Effector CD8-positive, alpha-beta T cell (primary cell): ENCODE data around the gene SULT1A1.
"Not testable (repeated sequence)": the region's sequence is repeated elsewhere in the genome, so short reads cannot be mapped to it uniquely, and the experiment has no call there.

Experiments
- DNase-seq: peaks from one replicate; lab custom pipeline; 2025; lab: John Stamatoyannopoulos, UW

Gene SULT1A1

GRCh38 chr16:28608867-28609596 is 812 bp downstream of the SULT1A1 start:
- DNase-seq = not testable (repeated sequence)

GRCh38 chr16:28608496-28608808 is 1.4 kb downstream of the SULT1A1 start:
- DNase-seq = not testable (repeated sequence)

- DNase-seq = not testable (repeated sequence)
These were observed 2.0 kb downstream of the SULT1A1 start for GRCh38 chr16:28607681-28608495.

DNA sequence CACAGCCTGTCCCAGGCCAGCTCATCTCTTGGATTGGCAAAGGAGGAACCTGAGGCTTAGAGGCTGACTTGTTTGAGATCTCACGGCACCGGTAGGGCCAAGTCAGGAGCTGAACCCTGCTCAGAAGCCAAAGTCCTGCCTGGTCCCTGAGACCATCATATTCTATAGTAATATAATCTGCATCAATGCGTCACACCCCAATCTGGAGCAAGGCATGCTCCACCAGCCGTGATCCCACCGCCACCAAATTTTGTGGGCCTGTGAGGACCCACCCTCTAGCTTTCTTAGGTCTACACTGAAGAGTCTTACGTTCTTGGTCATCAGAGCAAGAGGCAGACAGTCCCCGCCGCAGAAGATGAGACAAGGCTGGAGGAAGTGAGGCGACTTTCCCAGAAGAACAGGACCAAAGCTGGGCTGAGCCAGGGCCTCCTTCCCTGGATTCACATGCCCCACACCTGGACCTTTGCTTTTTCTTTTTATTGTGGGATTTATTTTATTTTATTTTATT is 2.7 kb downstream of the SULT1A1 start:
- no peak for DNase-seq

- no peak for DNase-seq
These were observed 3.3 kb downstream of the SULT1A1 start for GRCh38 chr16:28606291-28607115.

- no peak for DNase-seq
These were observed 5.7 kb downstream of the SULT1A1 start for GRCh38 chr16:28604186-28604565.

DNA sequence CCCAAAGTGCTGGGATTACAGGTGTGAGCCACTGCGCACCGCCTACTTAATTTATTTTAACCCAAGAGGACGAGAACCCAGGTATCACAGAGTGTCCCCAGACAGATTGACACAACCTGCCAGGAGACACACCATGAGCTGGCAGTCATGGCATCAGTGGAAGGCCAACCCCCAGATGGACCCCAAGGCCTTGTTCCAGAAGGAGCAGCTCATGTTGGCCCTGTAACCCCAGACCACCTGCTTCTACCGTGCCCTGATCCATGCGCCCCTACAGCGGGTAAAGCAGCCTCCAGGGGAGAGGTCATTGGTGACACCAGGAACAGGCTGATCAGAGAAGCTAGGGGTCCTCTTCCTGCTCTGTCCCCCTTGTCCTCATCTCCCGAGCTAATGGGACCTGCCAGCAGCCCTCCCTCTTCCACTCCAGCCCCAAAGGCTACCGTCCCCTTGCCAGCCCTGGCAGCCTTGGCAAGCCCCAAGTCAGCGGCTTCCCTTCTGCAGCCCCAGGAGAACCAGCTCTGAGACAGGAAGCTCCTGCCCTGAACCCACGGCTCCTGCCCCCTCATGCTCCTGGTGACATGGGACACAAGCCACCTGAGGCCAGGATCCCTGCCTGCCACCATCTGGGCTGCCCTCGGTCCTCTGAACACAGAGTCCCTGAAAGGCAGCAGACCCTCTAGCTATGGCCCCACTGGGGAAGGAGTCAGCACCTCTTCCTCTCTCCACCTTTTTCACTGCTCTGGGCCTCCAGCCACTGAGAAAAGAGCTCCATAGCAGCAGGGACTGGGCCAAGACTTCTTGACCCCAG is 6.3 kb downstream of the SULT1A1 start:
- no peak for DNase-seq

GRCh38 chr16:28602529-28602928 is 7.3 kb downstream of the SULT1A1 start:
- no peak for DNase-seq

DNA sequence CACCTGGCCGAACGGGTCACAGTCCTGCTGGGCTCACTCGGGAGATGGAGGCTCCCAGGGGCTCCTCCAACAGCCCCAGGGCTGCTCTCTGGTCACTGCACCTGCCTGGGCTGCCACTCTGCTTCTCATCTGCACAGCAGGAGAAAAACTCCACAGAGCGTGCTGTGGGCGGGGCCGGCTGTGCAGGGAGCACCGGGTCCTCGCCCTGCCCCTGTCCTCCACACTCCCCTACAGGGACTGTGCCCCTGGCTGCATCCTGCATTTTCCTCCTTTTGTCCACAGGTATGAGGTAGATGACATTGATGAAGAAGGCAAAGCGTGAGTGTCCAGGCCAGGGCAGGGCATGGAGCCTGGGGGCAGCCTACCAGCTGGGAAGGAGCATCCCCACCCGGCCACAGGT is 7.8 kb downstream of the SULT1A1 start:
- not testable (repeated sequence) for DNase-seq

DNA sequence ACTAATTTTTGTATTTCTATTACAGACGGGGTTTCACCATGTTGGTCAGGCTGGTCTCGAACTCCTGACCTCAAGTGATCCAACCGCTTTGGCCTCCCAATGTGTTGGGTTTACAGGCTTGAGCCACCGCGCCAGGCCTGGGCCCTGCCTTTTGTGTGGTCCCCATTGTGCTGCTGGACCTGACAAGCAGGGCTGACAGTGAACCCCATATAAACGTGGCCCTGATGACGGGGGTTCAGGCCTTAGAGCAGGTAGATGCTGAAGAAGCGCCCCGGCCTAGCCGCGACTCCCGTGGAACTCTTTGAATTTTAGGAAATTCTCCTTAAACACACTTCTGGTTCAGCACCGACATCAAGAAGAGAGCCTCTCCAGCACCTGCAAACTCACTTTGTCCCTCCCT is 8.3 kb downstream of the SULT1A1 start:
- DNase-seq = not testable (repeated sequence)

GRCh38 chr16:28600965-28601364 is 8.9 kb downstream of the SULT1A1 start:
- not testable (repeated sequence) for DNase-seq

DNA sequence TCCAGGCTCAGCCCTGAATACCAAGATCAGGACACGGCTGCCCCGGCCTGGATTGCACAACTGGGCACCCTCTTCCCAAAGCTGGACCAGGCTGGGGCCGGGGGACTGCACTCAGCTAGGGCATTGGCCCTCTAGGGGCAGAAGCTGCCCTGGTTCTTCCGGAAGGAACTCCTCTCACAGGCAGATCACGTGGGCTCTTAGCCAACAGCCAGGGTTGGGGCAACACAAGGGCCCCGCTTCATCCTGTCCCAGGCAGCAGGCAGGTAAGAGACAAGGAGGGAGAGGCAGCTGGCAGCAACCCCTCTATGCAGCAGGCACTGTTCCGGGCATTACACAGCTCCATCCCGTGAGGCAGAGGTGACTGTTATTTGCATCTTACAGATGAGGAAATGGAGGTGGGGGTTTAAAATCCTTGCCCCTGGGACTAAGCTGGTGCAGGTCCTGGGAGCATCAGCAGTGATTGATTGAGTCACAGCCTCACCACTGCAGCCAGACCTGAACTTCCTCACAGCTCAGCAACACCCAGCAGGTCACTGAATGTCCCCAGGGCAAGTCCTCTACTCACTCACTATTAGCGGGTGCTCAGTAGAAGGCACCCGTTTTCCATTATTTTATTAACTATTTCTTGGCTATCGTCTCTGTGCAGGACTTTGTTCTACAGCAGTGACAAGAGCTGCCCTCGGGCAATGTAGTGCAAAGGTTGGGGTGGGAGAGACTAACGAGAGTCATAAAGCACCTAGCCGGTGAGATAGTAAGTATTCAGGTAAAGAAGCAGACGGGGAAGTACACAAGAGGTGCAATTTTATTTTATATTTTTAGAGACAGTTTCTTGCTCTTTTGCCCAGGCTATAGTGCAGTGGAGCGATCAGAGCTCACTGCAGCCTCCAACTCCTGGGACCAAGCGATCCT is 10.2 kb downstream of the SULT1A1 start:
- DNase-seq = not testable (repeated sequence)

GRCh38 chr16:28597692-28598261 is 12.1 kb downstream of the SULT1A1 start:
- DNase-seq = no peak

DNA sequence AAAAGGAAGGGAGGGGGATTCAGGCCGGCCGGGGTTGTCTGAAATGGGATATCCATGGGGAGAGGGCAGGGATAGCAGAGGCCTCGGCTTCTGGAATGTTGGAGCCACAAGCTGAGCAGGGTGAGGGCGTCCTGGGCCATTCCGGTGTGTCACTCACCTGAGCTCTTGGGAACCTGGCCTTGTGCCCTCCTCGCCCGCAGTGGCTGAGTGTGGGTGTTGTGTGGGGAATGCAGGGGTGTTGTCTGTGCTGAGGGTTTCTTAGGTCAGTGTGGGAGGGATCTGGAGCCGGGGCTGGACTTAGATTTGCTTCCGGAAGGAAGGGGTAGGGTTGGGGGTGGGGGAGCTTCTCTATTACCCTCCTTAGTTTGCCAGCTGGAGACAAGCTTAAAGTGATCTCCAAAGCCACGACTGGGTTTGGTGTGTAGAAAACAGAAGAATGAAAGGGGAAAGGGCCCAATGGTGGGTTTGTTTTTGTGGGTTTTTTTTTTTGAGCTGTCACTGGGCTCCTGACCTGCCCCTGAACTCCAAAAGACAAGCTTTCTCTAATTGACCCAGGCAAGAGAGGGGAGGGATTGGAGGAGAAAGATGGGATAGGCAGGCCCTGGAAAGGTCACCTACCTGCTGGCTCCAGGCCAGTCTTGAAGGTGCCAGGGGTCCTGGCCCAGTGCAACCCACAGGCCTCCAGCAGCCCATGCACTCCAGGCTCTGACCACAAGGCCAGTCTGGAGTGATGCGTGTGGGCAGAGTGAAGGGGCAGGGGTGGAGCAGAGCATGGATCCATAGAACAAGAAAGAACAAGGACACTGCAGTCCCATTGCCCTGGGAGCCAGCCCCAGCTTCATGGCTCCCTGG is 12.8 kb downstream of the SULT1A1 start, which contains the start of gene SULT1A2:
Gene SULT1A2, minus strand, starts transcription at position 211 of the 852 bp plus-strand sequence. CDS start 1,120 bp downstream, outside the sequence.
- DNase-seq = no peak

DNA sequence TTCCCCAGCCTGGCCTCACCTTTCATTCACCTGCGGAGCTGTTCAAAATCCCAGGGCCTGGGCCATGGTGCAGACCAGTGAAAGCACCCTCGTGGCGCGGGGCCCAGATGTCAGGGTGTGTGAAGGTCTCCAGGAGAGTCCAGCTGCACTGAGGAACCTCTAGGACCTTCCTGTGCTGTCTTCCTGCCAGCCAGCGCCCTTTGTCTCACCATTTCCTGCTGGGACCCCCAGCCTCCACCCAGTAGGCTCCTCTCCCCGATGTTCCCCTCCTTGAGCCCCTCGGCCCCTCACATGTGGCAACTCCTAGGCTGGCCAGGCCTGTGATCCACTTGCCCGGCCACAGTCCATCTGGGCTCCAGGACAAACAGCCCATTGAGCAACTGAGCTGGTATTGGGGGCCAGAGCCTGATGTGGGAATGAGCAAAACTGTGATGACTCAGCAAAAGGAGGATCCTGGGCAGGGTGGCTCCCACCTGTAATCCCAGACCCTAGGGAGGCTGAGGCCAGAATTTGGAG is 13.7 kb downstream of the SULT1A1 start:
- DNase-seq = no peak

- DNase-seq = not testable (repeated sequence)
These were observed 14.4 kb downstream of the SULT1A1 start for GRCh38 chr16:28595451-28595850.

GRCh38 chr16:28592979-28593553 is 16.8 kb downstream of the SULT1A1 start:
- no peak for DNase-seq

DNA sequence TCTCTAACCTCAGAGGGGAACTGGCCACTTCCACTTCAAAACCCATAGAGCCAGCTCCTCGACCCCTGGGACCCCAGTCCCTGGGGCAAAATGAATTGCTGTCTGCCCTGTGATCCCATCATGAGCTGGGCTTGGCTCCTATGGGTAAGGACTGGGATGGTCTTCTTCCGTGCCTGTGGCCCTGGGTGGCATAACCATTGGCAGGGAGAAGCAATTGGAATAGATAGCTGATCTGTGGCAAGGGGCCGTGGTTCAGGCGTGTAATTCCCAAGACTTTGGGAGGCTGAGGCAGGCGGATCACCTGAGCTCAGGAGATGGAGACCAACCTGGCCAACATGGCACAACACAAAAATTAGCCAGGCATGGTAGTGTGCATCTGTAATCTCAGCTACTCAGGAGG is 17.3 kb downstream of the SULT1A1 start:
- DNase-seq = no peak
